Measurements from ENCODE around the gene DDC.
"Not testable (repeated sequence)": the region's sequence is repeated elsewhere in the genome, so short reads cannot be mapped to it uniquely, and the experiment has no call there.

Gene DDC

GRCh38 chr7:50555594-50556140, 9.5 kb downstream of the DDC start:
- no peak for DNase-seq (ENCODE audit: low read depth)
- TF ChIP-seq, protein P1, sequence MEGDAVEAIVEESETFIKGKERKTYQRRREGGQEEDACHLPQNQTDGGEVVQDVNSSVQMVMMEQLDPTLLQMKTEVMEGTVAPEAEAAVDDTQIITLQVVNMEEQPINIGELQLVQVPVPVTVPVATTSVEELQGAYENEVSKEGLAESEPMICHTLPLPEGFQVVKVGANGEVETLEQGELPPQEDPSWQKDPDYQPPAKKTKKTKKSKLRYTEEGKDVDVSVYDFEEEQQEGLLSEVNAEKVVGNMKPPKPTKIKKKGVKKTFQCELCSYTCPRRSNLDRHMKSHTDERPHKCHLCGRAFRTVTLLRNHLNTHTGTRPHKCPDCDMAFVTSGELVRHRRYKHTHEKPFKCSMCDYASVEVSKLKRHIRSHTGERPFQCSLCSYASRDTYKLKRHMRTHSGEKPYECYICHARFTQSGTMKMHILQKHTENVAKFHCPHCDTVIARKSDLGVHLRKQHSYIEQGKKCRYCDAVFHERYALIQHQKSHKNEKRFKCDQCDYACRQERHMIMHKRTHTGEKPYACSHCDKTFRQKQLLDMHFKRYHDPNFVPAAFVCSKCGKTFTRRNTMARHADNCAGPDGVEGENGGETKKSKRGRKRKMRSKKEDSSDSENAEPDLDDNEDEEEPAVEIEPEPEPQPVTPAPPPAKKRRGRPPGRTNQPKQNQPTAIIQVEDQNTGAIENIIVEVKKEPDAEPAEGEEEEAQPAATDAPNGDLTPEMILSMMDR (IDR thresholded peaks at IDR 0.05; ENCODE audit: control insufficient read depth, insufficient read depth, low read depth, low read length, missing control alignments) = no peak
- no peak overlapping the region for H3K4me3 ChIP-seq (ENCODE audit: control insufficient read depth, low read depth, low read length)

DNA sequence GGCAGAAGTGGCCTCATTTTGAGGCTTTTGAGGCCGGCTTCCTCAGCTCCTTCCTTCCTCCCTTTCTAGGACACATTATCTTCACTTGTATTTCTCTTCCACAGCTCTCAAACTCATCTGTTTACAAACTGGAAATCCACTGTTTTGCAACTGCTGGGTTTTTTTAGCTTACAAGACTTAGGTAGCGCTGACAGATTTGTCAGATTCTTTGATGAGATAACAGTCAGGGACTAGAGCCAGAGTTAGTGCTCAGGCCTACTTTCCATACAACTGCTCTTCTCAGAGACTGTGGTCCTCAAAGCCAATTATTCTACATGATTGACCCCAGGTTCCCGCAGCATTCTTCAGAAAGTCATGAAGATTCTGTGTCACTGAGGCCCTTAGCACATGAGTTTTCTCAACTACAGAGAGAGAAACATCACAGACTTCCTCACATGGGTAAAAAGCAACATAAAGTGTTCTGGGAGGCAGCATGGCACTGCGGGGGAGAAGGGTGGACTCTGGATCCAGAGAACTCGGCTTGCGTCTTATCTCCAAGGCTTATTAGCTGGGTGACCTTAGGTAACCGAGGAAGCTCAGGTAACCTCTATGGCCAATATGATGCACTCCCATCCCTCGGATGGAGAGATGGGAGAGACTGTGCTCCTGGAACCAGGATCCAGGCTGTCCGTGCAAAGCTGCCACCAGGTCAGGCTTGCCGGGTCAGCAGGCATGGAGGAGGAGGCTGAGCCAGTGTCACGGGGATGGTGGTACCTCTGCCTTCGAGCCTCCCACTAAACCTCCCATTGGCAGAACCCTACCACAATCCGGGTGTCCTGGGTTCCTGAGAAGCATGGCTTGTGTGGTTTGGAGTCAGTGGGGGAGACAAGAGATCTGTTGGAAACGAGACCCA, 10.5 kb downstream of the DDC start:
- DNase-seq (ENCODE audit: low read depth) = no peak
- no peak overlapping the region for H3K4me3 ChIP-seq (ENCODE audit: control insufficient read depth, low read depth, low read length)
- TF ChIP-seq, protein P1 (IDR thresholded peaks at IDR 0.05; ENCODE audit: control insufficient read depth, insufficient read depth, low read depth, low read length, missing control alignments) = no peak

DNA sequence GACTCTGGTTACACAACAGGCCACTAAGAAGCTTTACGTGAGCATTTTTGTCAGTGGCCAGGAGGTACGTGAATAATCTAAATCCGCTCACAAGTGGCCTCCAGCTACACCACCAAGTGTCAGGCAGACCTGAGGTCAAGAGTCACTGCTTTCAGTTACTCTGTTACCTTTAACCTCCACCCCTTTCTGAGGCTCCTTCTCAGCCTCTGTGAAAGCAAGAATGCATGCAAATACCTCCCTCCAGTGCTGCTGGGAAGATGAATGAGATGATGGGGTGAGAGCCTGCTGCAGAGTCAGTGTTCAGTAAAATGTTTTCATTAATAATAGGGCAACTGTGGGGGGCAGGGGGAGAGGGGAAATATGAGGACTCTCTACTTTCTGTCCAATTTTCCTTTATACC, 11.2 kb downstream of the DDC start:
- DNase-seq (ENCODE audit: low read depth) = no peak
- H3K4me3 ChIP-seq (ENCODE audit: control insufficient read depth, low read depth, low read length) = no peak overlapping the region
- TF ChIP-seq, protein P1 (IDR thresholded peaks at IDR 0.05; ENCODE audit: control insufficient read depth, insufficient read depth, low read depth, low read length, missing control alignments) = no peak

GRCh38 chr7:50552921-50553320, 12.3 kb downstream of the DDC start:
- TF ChIP-seq, protein P1 (IDR thresholded peaks at IDR 0.05; ENCODE audit: control insufficient read depth, insufficient read depth, low read depth, low read length, missing control alignments) = no peak
- DNase-seq (ENCODE audit: low read depth) = no peak
- no peak overlapping the region for H3K4me3 ChIP-seq (ENCODE audit: control insufficient read depth, low read depth, low read length)

DNA sequence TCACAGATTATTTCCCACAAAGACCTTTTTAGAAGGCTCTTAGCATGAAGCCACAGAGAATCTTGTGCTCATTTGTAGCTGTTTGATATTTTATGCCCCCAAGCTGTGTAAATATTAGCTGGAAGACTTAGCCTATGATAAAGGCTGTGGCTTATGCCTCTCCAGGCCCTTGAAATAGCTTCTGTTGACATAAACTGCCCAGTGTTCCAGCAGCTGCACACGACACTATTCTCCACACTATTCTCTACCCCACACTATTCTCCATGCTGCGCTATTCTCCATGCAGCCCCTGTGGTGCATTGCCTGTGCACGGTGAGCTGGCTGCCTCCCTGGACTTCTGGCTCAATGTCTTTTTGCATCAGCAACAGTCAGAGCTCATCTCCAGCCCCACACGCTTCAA, 13.1 kb downstream of the DDC start:
- TF ChIP-seq, protein P1 (IDR thresholded peaks at IDR 0.05; ENCODE audit: control insufficient read depth, insufficient read depth, low read depth, low read length, missing control alignments) = no peak

DNA sequence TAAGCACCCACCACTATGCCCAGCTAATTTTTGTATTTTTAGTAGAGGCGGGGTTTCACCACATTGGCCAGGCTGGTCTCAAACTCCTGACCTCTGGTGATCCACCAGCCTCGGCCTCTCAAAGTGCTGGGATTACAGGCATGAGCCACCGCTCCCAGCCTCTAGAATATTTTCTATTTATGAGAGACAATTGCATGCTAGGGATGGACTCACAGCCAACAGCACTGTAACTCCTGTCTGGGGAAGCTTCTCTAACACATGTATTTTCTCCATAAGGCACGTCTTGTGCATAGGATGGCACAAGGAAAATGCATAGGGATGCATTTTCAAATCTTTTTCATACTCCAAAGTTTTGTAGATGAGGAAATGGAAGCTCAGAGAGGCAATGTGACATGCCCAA, 19.6 kb downstream of the DDC start:
- not testable (repeated sequence) for H3K4me3 ChIP-seq (ENCODE audit: control insufficient read depth, low read depth, low read length); DNase-seq (ENCODE audit: low read depth)

More for the DNA sequence above, 13.1 kb downstream of the DDC start:
- H3K4me3 ChIP-seq (ENCODE audit: control insufficient read depth, low read depth, low read length) = no peak overlapping the region
- DNase-seq (ENCODE audit: low read depth) = no peak

DNA sequence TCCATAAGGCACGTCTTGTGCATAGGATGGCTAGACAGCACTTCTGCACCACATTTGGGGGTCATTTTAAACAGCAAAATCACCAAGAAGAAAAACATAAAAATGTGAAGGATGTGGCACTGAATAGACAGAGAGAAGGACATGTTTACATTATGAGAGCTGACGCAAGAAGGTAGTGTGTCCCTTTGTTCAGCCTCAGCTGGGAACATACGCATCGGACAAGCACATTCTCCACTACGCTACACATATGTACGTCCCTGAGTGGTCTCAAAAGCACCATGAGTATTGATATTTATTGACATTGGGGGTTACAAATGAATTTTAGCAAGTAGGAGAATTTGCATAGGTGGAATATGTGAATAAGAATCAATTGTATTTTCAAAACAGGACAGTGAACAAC, 20.2 kb downstream of the DDC start:
- TF ChIP-seq, protein P1 (IDR thresholded peaks at IDR 0.05; ENCODE audit: control insufficient read depth, insufficient read depth, low read depth, low read length, missing control alignments) = no peak
- DNase-seq (ENCODE audit: low read depth) = no peak
- H3K4me3 ChIP-seq (ENCODE audit: control insufficient read depth, low read depth, low read length) = no peak overlapping the region
